ENCODE results near the gene SUGCT.

- TF ChIP-seq CTCF (IDR thresholded peaks at IDR 0.05), result no peak
- TF ChIP-seq POLR2A (IDR thresholded peaks at IDR 0.05), result no peak
Measured at GRCh38 chr7:40655426-40655825, 520.6 kb downstream of the SUGCT start.
